ENCODE measurements around the gene CPN2. TPM values are rescaled to one million over a fixed set of nuclear protein-coding genes. Genes with fewer than 3 reads are reported as not detected.

The CPN2 gene, protein sequence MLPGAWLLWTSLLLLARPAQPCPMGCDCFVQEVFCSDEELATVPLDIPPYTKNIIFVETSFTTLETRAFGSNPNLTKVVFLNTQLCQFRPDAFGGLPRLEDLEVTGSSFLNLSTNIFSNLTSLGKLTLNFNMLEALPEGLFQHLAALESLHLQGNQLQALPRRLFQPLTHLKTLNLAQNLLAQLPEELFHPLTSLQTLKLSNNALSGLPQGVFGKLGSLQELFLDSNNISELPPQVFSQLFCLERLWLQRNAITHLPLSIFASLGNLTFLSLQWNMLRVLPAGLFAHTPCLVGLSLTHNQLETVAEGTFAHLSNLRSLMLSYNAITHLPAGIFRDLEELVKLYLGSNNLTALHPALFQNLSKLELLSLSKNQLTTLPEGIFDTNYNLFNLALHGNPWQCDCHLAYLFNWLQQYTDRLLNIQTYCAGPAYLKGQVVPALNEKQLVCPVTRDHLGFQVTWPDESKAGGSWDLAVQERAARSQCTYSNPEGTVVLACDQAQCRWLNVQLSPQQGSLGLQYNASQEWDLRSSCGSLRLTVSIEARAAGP
- not detected for polyA plus RNA-seq (2012; ENCODE audit: insufficient read length, low read depth)

DNA sequence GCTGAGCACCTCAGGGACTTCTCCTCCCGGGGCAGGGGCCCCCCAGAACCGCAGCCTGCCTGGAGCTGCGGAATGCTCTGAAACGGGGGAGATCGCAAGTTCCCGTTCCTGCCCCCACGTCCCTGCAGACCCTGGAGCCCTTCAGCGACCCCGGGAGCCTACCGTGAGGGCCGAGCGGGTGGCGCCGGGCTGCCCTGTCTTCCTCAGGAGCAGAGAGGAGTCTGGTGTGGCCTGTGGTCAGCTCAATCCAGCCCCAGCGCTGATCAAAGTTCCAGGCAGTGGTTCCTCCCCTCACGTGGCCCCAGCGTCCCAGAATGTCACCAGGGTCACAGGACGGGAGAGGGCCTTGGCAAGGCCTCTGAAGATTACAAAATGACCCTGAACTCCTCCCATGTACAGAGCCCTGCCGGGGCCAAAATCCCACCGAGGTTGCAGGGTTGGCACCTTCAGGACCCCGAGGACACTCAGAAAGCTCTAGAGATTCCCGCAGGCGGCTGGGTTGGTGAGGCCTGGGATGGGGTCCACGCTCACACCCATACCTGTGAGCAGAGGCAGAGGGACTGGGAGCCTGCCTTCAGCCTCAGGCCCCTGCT lies at the start of gene CPN2:
CPN2 (minus strand) TSS at position 249 of the 593 bp plus-strand sequence. CDS start 8,626 bp downstream, outside the sequence.
- TF ChIP-seq SIN3A (IDR thresholded peaks at IDR 0.05; ENCODE audit: borderline replicate concordance, insufficient read depth, low read length) (no peak), POLR2AphosphoS5 (IDR thresholded peaks at IDR 0.05; ENCODE audit: low read depth, low read length) (no peak), TAF1 (IDR thresholded peaks at IDR 0.05; ENCODE audit: borderline replicate concordance, insufficient read depth, low read length) (no peak), FOXP2 (optimal IDR thresholded peaks at IDR 0.05; ENCODE audit: borderline replicate concordance, extremely low read depth, extremely low read length, insufficient read depth) (no peak)
- TF ChIP-seq, protein P1, sequence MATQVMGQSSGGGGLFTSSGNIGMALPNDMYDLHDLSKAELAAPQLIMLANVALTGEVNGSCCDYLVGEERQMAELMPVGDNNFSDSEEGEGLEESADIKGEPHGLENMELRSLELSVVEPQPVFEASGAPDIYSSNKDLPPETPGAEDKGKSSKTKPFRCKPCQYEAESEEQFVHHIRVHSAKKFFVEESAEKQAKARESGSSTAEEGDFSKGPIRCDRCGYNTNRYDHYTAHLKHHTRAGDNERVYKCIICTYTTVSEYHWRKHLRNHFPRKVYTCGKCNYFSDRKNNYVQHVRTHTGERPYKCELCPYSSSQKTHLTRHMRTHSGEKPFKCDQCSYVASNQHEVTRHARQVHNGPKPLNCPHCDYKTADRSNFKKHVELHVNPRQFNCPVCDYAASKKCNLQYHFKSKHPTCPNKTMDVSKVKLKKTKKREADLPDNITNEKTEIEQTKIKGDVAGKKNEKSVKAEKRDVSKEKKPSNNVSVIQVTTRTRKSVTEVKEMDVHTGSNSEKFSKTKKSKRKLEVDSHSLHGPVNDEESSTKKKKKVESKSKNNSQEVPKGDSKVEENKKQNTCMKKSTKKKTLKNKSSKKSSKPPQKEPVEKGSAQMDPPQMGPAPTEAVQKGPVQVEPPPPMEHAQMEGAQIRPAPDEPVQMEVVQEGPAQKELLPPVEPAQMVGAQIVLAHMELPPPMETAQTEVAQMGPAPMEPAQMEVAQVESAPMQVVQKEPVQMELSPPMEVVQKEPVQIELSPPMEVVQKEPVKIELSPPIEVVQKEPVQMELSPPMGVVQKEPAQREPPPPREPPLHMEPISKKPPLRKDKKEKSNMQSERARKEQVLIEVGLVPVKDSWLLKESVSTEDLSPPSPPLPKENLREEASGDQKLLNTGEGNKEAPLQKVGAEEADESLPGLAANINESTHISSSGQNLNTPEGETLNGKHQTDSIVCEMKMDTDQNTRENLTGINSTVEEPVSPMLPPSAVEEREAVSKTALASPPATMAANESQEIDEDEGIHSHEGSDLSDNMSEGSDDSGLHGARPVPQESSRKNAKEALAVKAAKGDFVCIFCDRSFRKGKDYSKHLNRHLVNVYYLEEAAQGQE (IDR thresholded peaks at IDR 0.05; ENCODE audit: insufficient read depth in 1 of 2, low read depth in 2 of 2, low read length in 2 of 2): no peak

DNA sequence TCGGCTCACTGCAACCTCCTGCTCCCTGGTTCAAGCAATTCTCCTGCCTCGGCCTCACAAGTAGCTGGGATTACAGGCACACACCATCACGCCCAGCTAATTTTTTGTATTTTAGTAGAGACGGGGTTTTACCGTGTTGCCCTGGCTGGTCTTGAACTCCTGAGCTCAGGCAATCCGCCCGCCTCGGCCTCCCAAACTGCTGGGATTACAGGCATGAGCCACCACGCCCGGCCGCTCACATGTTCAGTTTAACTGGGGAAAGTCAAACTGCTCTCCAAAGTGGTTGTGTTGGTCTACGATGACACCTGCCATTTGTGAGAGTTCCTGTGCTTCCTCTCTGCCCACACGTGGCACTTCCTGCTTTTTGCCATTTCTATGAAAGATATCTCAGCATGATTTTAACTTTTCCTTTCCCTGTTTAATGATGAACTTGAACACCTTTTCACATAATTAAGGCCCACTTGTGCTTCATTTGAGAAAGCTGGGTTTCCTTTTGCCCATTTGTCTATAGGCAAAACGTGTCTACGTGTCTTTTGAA lies 48.8 kb upstream of the CPN2 start:
- TF ChIP-seq TAF1 (IDR thresholded peaks at IDR 0.05; ENCODE audit: borderline replicate concordance, insufficient read depth, low read length) (no peak), FOXP2 (optimal IDR thresholded peaks at IDR 0.05; ENCODE audit: borderline replicate concordance, extremely low read depth, extremely low read length, insufficient read depth) (no peak), SIN3A (IDR thresholded peaks at IDR 0.05; ENCODE audit: borderline replicate concordance, insufficient read depth, low read length) (no peak), POLR2AphosphoS5 (IDR thresholded peaks at IDR 0.05; ENCODE audit: low read depth, low read length) (no peak)
- TF ChIP-seq, protein P1 (IDR thresholded peaks at IDR 0.05; ENCODE audit: insufficient read depth in 1 of 2, low read depth in 2 of 2, low read length in 2 of 2): no peak

DNA sequence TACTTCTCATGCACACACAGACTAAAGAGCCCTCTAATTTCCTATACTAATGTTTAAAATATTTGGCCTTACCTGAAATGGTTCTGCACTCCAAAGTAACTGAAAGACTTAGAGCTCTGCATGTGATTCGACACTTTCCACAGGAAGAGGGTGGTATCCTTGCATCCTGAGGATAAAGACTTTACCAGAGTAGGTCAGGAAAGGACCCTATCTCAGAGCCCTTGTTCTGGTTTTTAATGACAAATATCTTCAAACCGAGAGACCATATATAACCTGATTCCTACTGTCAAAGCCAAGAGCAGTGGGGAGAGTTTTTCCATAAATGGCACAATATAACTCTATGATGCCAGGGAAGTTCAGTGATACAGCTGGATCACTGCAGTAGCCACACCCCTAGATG lies 48.0 kb upstream of the CPN2 start, which contains the start of gene GP5:
GP5 (minus strand) TSS at position 101 of the 400 bp plus-strand sequence. CDS start 984 bp downstream, outside the sequence.
- no peak for TF ChIP-seq SIN3A (IDR thresholded peaks at IDR 0.05; ENCODE audit: borderline replicate concordance, insufficient read depth, low read length)
- TF ChIP-seq FOXP2 (optimal IDR thresholded peaks at IDR 0.05; ENCODE audit: borderline replicate concordance, extremely low read depth, extremely low read length, insufficient read depth): no peak
- TF ChIP-seq TAF1 (IDR thresholded peaks at IDR 0.05; ENCODE audit: borderline replicate concordance, insufficient read depth, low read length): no peak
- no peak for TF ChIP-seq POLR2AphosphoS5 (IDR thresholded peaks at IDR 0.05; ENCODE audit: low read depth, low read length)
- TF ChIP-seq, protein P1 (IDR thresholded peaks at IDR 0.05; ENCODE audit: insufficient read depth in 1 of 2, low read depth in 2 of 2, low read length in 2 of 2): no peak

DNA sequence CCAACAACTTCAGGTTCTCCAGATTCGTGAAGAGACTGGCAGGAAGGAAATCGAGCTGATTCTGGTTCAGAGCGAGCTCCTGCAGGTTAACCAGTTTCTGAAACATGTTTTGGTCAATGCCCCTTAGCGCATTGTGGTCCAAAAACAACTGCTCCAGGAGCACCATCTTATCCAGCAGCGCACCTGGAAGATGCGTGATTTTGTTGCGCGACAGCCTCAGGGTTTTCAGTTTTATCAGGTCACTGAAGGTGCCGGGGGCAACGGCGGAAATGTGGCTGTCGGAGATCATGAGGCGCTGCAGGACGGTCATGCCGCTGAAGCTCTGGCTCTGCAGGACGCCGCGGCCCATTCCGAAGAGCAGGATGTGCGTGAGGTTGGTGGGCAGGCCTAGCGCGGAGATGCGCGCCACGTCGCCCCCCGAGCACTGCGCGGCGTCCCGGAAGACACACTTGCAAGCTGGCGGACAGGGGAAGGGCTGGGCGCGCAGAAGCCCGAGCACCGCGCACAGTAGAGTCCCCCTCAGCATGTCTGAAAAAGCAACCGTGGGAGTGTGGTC lies 46.7 kb upstream of the CPN2 start:
- no peak for TF ChIP-seq SIN3A (IDR thresholded peaks at IDR 0.05; ENCODE audit: borderline replicate concordance, insufficient read depth, low read length)

Data from PFSK-1 (cell line).